Common myeloid progenitor, CD34-positive (primary cell): ENCODE data around the gene FCF1.
A peak's percentile ranks its signal among the peaks of the same experiment; 100 is the strongest.

Experiments
- CTCF ChIA-PET: fragments of 350-600 bp; sonication (Branson Sonifier 250); formaldehyde crosslinking; loops from one replicate; lab custom pipeline; 2021; ENCODE audit warnings: antibody characterized with exemption; lab: Charles Lee
- POLR2A ChIA-PET: fragments of 350-600 bp; sonication (Branson Sonifier 250); formaldehyde crosslinking; loops from one replicate; lab custom pipeline; 2021; ENCODE audit warnings: antibody characterized with exemption; lab: Charles Lee
- DNase-seq, 3 donors: peaks; one replicate each; pipeline versions ENCODE4 v3.0.0 to v3.0.0-alpha.2; 2013
- H3K27ac ChIP-seq, 2 experiments: 1 replicate in 1 of 2; 2 replicates in 1 of 2; pipeline ENCODE4 v1.7.0; 2013; ENCODE audit warnings: inconsistent platforms in 2 of 2, low read length in 2 of 2, mild to moderate bottlenecking in 2 of 2, low read depth in 1 of 2, moderate library complexity in 1 of 2; ENCODE audit not compliant: severe bottlenecking in 2 of 2, insufficient read depth in 1 of 2, poor library complexity in 1 of 2
- H3K27me3 ChIP-seq, 5 experiments: replicated peaks in 2 of 5; 1 replicate in 3 of 5; 2 replicates in 2 of 5; pipeline versions ENCODE4 v1.6.1 to v1.7.0; 2013; ENCODE audit warnings: low read length in 4 of 5, mild to moderate bottlenecking in 2 of 5, moderate library complexity in 2 of 5, inconsistent platforms in 1 of 5; ENCODE audit not compliant: insufficient read depth in 5 of 5, control insufficient read depth in 4 of 5
- H3K36me3 ChIP-seq, 4 experiments: 1 replicate in 2 of 4; 2 replicates in 2 of 4; pipeline versions ENCODE4 v1.6.1 to v1.7.0; 2013; ENCODE audit warnings: low read length in 3 of 4, control low read depth in 1 of 4, mild to moderate bottlenecking in 1 of 4; ENCODE audit not compliant: control insufficient read depth in 4 of 4, insufficient read depth in 4 of 4
- H3K4me1 ChIP-seq, 4 experiments: 1 replicate in 3 of 4; 2 replicates in 1 of 4; pipeline versions ENCODE4 v1.6.1 to v1.7.1; 2013; ENCODE audit warnings: low read length in 3 of 4, mild to moderate bottlenecking in 3 of 4, control low read depth in 1 of 4, inconsistent platforms in 1 of 4, moderate library complexity in 1 of 4; ENCODE audit not compliant: control insufficient read depth in 4 of 4, insufficient read depth in 4 of 4; ENCODE audit errors: control extremely low read depth in 1 of 4
- H3K4me3 ChIP-seq, 7 experiments: 1 replicate in 4 of 7; 2 replicates in 3 of 7; pipeline versions ENCODE4 v1.5.1 to v1.7.0; 2013; ENCODE audit warnings: mild to moderate bottlenecking in 7 of 7, low read length in 6 of 7, moderate library complexity in 6 of 7, inconsistent platforms in 2 of 7, low read depth in 2 of 7, control low read depth in 1 of 7; ENCODE audit not compliant: insufficient read depth in 4 of 7, control insufficient read depth in 1 of 7; ENCODE audit errors: extremely low read depth in 1 of 7
- H3K9me3 ChIP-seq, 5 experiments: 1 replicate in 4 of 5; 2 replicates in 1 of 5; pipeline versions ENCODE4 v1.6.1 to v1.7.1; 2013; ENCODE audit warnings: low read length in 4 of 5, mild to moderate bottlenecking in 2 of 5, inconsistent platforms in 1 of 5, low read depth in 1 of 5, moderate library complexity in 1 of 5; ENCODE audit not compliant: control insufficient read depth in 4 of 5, insufficient read depth in 2 of 5; ENCODE audit errors: control extremely low read depth in 1 of 5
- WGBS: methylation state at CpG from one replicate; pipeline ENCODE4 v1.1.5; 2013; ENCODE audit not compliant: insufficient coverage; 5-methylcytosine and 5-hydroxymethylcytosine counted together

Gene FCF1

DNA sequence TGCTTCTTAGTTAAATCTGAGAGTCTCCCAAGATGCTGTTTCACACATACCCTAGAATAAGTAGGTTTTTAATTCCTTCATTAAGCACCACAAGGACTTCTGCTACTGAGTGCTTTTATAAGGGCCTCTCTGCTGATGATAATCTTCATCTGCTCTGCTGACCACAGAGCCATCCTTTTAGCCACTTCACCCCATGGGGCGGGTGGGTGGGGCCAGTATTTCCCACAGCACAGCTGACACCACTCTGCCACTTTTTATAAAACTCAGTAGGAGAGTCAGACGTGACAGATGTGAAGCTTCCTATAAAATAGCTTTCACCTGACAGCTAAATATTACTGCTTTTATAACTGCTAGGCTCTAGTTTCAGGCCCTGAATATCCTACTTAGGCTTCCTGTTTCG, 20.3 kb downstream of the FCF1 start:
- Histone ChIP-seq H3K27ac (no peak overlapping the region), H3K9me3 (no peaks in the 10 kb centered on the region), H3K4me1 (no peaks in the 10 kb centered on the region), H3K36me3 (peaks cover 17 to 44% (median 34%) of the 10 kb centered on the region in 4 experiments), H3K27me3 (no peaks in the 10 kb centered on the region), H3K4me3 (no peak overlapping the region)
- CTCF ChIA-PET: interaction anchor here (0.6 to 1.6 kb wide), 2 partner anchors 64 to 69 kb away, joined by 3 read pairs; no protein-coding TSS in a partner anchor
- DNase-seq: no peak
- WGBS: 100% methylated on average over 3 of the region's 3 CpGs
- POLR2A ChIA-PET: no interaction called here

DNA sequence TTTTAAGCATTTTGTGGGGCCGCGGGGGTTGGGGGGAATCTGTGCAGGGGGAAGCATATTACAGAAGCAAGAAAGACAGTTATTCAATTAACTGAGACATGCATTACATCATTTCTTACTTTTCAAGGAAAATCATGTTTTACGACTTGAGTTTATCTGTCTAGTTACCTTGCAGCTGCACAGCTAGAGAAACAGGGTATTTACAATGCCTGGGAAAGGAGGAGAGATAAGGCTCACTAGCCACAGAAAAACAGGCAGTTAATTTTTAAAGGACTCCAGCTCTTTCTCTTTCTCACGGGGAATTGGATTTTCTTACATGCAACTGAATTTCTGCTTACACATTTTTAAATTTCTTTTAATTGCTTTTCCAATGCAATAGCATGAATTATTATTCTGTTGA, 22.2 kb downstream of the FCF1 start:
- WGBS: 88% methylated on average over 1 of the region's 4 CpGs
- no peak overlapping the region for H3K4me3 ChIP-seq
- CTCF ChIA-PET: no interaction called here
- peaks cover 17 to 50% (median 35%) of the 10 kb centered on the region in 4 experiments for H3K36me3 ChIP-seq
- peak; percentile 1 to 61 (median 30) for DNase-seq
- POLR2A ChIA-PET: interaction anchor here (0.6 kb wide), 1 partner anchor 29 kb away, joined by 3 read pairs; no protein-coding TSS in a partner anchor
- no peaks in the 10 kb centered on the region for H3K27me3 ChIP-seq
- H3K9me3 ChIP-seq: no peaks in the 10 kb centered on the region
- H3K27ac ChIP-seq: no peak overlapping the region
- H3K4me1 ChIP-seq: no peaks in the 10 kb centered on the region

DNA sequence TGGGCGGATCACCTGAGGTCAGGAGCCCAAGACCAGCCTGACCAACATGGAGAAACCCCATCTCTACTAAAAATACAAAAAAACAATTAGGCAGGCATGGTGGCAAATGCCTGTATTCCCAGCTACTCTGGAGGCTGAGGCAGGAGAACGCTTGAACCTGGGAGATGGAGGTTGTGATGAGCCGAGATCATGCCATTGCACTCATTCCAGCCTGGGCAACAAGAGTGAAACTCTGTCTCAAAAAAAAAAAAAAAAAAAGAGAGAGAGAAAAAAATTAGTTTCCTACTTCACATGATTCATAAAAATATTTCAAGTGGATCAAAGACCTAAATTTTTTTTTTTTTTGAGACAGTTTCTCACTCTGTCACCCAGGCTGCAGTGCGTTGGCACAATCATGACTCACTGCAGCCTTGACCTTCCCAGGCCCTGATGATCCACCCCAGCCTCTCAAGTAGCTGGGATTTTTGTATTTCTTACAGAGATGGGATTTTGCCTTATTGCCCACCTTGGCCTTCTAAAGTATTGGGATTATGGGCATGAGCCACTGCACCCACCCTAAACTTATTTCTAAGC, 24.9 kb downstream of the FCF1 start:
- H3K27me3 ChIP-seq: no peaks in the 10 kb centered on the region
- no peaks in the 10 kb centered on the region for H3K9me3 ChIP-seq
- 100% methylated on average over 3 of the region's 4 CpGs for WGBS
- no peak overlapping the region for H3K27ac ChIP-seq
- no peak for DNase-seq
- ChIA-PET CTCF (no interaction called here), POLR2A (no interaction called here)
- peaks cover 10 to 44% (median 25%) of the 10 kb centered on the region in 4 experiments for H3K36me3 ChIP-seq
- no peak overlapping the region for H3K4me3 ChIP-seq
- H3K4me1 ChIP-seq: no peaks in the 10 kb centered on the region

DNA sequence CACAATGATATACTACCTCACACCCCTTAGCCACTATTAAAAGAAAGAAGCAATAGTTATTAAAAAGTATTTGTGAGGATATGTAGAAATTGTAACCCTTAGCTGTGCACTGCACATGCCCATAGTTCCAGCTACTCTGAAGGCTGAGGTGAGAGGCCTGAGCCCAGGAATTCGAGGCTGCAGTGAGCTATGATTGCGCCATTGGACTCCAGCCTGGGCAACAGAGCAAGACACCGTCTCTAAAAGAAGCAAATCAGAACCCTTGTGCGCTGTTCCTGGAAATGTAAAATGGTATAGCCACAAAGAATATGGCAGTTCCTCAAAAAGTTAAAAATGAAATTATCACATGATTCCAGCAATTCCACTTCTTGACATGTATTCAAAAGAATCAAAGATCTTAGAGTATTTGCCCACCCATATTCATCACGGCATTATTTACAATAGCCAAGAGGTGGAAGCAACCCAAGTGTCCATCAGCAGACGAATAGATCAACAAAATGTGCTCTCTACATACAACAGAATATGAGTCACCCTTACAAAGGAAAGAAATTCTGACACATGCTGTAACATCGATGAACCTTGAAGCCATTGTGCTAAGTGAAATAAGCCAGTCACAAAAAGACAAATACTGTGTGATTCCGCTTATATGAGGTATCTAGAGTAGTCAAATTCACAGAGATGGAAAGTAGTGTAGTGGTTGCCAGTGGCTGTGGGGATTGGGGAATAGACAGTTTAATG, 26.5 kb downstream of the FCF1 start:
- no peaks in the 10 kb centered on the region for H3K27me3 ChIP-seq
- 98% methylated on average over 7 of the region's 8 CpGs for WGBS
- ChIA-PET POLR2A (no interaction called here), CTCF (interaction anchor here (1.4 kb wide), 1 partner anchor 11 kb away, joined by 4 read pairs; no protein-coding TSS in a partner anchor)
- H3K27ac ChIP-seq: no peak overlapping the region
- no peak for DNase-seq
- H3K4me1 ChIP-seq: no peaks in the 10 kb centered on the region
- no peak overlapping the region for H3K4me3 ChIP-seq
- no peaks in the 10 kb centered on the region for H3K9me3 ChIP-seq
- H3K36me3 ChIP-seq: peaks cover 3 to 33% (median 13%) of the 10 kb centered on the region in 4 experiments

DNA sequence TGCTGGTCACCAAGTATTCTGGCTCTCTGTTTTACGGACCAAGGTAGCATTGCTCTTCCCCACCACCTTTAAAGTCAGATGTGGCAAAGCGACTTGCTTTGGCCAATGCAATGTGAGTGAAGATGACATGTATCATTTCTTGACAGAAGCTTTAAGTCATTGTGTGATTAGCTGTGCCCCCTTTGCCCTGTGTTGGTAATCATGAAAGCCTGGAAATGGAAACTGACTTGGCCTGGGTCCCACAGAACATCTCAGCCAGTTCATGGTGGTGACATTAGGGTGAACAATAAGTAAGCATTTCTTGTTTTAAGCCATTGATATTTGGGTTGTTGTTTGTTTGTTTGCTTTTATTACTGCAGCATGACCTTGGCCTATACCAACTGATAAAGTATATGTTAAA, 34.3 kb downstream of the FCF1 start:
- CTCF ChIA-PET: no interaction called here
- POLR2A ChIA-PET: no interaction called here
- H3K27ac ChIP-seq: no peak overlapping the region
- H3K4me1 ChIP-seq: no peaks in the 10 kb centered on the region
- no peaks in the 10 kb centered on the region for H3K27me3 ChIP-seq
- H3K4me3 ChIP-seq: no peak overlapping the region
- no peak for DNase-seq
- H3K36me3 ChIP-seq: no peaks in the 10 kb centered on the region
- peaks cover 0 to 5% (median 0%) of the 10 kb centered on the region in 5 experiments for H3K9me3 ChIP-seq
- no CpG with 5 or more reads among the region's 2 CpGs for WGBS

DNA sequence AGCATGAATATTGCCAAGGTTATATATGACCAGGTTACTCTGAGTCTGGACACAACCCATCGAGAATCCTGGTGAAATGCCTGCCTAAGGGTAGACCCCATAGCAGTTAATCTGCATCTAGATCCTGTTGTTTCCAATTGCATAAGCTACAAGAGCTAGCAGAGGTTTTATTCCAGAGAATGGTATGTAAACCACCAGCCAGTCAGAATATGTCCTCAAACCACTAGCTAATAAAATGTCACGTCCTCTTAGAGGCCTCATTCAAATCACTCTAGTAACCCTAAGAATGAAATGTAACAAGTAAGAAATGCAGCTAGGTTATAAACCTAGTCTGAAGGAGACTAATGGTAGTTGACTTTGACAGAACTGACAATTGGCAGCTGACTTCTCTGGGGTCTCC, 41.2 kb downstream of the FCF1 start:
- CTCF ChIA-PET: no interaction called here
- Histone ChIP-seq H3K36me3 (no peaks in the 10 kb centered on the region), H3K4me1 (no peaks in the 10 kb centered on the region), H3K9me3 (peaks cover 0 to 12% (median 3%) of the 10 kb centered on the region in 5 experiments), H3K27ac (no peak overlapping the region), H3K27me3 (no peaks in the 10 kb centered on the region), H3K4me3 (no peak overlapping the region)
- DNase-seq: no peak
- POLR2A ChIA-PET: no interaction called here
- WGBS: 100% methylated on average over 1 of the region's 2 CpGs

DNA sequence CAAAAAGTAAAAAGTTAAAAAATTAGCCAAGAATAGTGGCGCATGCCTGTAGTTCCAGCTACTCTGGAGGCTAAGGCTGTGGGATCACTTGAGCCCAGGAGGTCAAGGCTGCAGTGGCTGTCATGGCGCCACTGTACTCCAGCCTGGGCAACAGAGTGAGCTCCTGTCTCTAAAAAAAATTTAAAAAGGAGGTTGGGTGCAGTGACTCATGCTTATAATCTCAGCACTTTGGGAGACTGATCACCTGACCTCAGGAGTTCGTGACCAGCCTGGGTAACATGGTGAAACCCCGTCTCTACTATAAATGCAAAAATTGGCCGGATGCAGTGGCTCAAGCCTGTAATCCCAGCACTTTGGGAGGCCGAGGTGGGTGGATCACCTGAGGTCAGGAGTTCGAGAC, 42.0 kb downstream of the FCF1 start:
- Histone ChIP-seq H3K4me3 (no peak overlapping the region), H3K4me1 (no peaks in the 10 kb centered on the region), H3K36me3 (no peaks in the 10 kb centered on the region), H3K27ac (no peak overlapping the region), H3K27me3 (no peaks in the 10 kb centered on the region), H3K9me3 (peaks cover 0 to 12% (median 3%) of the 10 kb centered on the region in 5 experiments)
- CTCF ChIA-PET: no interaction called here
- DNase-seq: no peak
- POLR2A ChIA-PET: no interaction called here
- WGBS: 94% methylated on average over 5 of the region's 7 CpGs
